AML-193 (cell line): ENCODE results near the gene SNORC.

Source experiments
- DNase-seq, 2 experiments: peaks; one replicate each; lab custom pipeline; 2025; lab: John Stamatoyannopoulos, UW

The SNORC gene

GRCh38 chr2:232882505-232883115 lies 12.5 kb downstream of the SNORC start:
- no peak for DNase-seq

GRCh38 chr2:232883116-232883721 lies 13.2 kb downstream of the SNORC start:
- DNase-seq = no peak

DNA sequence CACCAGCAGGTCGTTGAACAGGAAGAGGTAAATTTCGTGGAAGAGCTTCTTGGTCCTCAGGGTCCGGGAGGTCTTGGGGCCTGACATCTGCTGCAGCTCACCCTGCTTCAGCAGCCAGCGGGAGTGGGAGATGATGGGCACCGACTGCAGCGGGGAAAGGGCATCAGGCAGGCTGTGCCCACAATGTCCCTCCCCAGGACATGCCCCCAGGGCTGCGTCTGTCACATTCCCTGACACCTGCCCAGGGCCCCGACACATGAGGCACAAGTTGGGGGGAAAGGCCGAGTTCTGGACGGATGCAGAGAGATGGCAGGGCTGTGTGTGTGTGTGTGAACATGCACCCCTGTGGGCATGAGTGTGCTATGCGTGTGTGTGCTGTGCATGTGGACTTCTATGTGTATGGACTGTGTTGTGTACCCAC lies 13.9 kb downstream of the SNORC start:
- no peak for DNase-seq

GRCh38 chr2:232884549-232885263 lies 14.6 kb downstream of the SNORC start:
- no peak for DNase-seq

DNA sequence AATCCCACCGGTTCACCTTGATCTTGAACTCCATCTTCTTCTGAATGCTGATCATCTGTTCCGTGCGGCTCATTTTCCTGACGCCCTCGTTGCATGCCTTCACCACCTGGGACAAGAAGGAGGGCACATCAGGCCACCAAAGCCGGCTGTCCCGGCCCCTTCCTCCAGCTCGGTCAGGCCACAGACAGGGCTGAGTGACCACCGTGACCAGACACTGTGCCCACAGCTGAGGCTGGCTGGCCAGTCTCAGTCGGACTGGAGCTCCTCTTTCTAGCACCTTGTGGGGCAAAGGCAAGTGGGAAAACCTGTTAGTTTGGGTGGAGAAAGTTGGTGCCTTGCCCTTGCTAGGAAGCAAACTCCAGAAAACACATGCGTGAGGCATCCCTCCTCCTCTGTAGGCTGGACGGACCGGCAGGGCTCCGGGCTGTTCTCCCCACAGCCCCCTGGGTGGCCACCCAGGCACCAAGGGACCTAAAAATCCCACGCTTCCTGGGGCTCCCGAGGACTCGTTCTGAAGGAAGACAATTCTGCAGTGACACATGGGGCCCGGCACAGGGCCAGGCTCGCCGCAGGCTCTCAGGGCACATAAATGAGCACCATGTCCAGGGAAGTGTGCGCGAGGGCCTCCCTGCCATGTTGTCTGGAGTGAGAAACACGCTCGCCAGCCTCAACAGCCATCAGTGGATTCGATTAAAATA lies 15.3 kb downstream of the SNORC start:
- no peak for DNase-seq

DNA sequence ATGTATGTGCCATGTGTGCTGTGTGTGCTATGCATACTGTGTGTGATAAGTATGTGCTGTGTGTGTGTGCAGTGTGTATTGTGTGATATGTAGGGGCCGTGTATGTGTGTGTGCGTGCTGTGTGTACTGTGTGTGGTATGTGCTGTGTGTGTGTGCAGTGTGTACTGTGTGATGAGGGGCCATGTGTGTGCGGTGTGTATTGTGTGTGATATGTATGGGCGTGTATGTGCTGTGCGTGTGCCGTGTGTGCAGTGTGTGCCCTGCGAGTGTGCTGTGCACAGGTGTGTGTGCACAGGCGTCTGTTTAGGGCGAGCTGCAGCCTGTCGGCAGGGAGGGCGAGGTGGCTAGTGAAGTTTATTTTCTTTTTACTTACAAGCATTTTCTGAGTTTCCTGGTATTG lies 16.1 kb downstream of the SNORC start:
- no peak for DNase-seq

DNA sequence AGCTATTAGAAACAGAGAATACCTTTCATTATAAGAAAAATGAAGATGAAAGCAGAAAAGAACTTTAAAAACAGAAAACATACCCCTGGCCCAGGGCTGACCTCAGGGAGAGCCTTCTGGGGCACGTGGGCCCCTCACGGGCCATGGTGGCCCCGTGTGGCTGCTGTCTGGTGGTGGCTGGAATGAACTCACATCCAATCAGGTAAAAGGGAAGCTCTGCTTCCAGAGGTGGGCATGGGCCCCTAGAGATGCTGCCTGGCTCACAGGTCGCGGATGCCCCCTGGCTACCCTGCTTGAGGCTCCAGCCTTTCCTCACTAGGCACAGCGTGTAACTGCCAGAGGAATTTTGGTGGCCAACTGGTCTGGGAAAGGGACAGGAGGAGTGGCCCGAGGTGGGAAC lies 16.6 kb downstream of the SNORC start:
- DNase-seq = no peak

GRCh38 chr2:232887171-232887850 lies 17.2 kb downstream of the SNORC start:
- no peak for DNase-seq

DNA sequence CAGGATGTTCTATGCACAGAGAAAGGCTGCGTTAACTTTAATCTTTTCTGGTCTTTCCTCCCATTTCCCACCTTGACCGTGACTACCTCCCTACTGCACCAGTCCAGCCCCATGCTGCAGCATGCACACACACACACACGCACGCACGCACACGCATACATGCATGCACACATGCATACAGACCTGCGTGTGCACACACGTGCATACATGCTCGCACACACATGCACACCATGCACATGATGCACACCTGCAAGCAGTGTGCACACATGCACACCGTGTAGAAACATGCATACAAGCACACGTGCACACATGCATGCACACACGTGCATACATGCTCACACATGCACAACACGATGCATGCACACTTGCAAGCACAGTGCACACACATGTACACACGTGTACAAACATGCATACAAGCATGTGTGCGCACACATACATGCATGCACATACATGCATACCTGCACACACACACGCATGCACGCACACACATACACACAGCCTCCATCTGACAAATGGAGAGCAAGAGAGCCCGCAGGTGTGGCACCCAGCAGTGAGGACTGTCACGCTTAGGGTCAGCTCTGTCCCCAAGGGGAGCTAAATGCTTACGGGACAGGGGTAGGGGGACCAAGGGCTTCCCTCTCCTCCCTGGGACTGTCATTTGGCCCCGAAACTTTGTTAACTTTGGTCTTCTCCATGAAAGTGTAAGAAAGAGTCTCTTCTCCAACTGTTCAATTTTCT lies 18.2 kb downstream of the SNORC start:
- DNase-seq = no peak

DNA sequence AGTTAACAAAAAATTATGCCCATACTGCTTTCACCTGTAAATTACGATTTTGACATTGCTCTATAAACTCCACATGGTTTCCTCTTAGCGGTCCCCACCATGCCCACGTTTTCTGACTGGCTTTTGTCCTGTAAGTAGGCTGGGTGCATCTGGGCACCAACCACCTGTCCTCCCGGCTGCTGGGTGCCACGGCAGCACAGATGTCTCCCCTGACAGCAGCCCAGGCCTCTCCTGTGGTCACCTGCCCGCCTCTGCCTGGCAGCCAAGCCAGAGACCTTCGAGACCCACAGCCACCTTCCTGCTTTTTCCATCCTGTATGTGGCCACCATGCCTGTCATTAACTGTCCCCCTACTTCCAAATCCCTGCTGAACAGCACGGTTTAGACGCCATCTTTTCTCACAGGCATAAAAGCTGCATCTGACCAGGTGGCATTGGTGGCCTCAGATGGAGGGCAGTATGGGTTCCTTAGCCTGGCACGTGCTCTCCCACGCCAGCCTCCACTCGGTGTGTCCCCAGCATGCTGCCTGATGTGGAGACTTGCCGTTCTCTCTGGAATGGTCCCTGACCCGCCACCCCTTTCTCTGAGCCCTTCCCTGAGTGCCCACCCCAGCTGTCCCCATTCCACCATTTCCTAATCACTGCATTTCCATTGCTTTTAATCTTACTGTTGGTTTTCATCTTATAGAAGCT lies 18.9 kb downstream of the SNORC start:
- no peak for DNase-seq

DNA sequence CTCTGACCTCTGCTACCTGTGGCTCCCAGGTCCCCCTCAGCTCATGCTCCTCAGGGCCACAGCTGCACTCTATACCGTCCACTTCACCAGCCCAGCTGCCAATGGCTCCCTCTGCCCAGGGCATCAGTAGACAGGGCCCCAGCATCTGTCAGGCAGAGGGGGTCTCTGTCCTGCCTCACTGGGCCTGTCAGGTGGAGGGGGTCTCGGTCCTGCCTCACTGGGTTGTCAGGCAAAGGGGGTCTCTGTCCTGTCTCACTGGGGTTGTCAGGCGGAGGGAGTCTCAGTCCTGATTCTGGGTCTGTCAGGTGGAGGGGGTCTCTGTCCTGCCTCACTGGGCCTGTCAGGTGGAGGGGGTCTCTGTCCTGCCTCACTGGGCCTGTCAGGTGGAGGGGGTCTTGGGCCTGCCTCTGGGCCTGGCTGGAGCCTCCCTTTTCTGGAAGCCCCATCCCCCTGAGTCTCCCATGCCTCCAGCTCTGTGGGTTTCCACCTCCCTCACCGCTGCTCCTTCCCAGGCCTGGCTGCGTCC lies 19.9 kb downstream of the SNORC start:
- DNase-seq = no peak

- no peak for DNase-seq
Measured at GRCh38 chr2:232890536-232890895, 20.5 kb downstream of the SNORC start.

- no peak for DNase-seq
Measured at GRCh38 chr2:232890896-232891601, 21.0 kb downstream of the SNORC start.

DNA sequence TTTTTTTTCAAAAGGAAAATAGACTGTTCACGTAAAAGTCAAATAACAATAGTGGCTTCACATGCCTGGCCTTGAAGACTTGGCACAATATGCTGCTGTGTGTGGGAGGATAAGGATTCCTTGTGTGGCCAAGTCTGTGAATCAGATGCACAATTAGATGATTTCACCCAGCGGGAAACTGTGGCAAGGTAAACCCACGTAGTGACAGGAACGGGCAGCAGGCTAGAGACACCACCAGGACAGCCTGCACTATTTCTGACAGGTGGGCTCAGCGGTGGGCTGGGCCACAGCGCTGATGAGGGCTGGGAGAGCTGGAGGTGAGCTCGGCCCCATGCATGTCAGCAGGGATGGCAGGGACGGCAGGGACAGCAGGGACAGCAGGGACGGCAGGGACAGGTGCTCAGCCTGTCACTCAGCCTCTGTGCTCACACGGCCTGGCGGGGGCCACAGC lies 21.6 kb downstream of the SNORC start:
- DNase-seq = no peak

DNA sequence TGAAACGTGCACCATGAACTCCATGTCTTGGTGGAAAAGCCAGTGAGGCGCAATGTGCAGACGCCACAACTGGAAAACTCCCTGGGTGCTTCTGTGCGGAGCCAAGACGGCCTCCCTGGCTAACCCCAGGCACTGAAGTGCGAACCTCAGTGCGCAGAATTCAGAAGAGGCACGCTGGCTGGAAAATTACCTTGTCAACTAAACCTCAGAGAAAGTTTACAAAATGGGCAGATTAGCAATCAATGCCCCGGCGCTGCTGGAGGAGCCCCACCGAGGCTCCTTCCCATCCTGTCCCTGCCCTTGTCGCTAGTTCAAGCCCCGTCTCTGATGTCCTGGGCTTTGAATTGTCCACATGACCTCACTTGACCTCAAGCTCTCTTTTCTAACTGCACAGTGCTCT lies 22.2 kb downstream of the SNORC start:
- DNase-seq = no peak

- no peak for DNase-seq
Measured at GRCh38 chr2:232892843-232893242, 22.8 kb downstream of the SNORC start.

GRCh38 chr2:232893834-232894233 lies 23.8 kb downstream of the SNORC start:
- DNase-seq = no peak

DNA sequence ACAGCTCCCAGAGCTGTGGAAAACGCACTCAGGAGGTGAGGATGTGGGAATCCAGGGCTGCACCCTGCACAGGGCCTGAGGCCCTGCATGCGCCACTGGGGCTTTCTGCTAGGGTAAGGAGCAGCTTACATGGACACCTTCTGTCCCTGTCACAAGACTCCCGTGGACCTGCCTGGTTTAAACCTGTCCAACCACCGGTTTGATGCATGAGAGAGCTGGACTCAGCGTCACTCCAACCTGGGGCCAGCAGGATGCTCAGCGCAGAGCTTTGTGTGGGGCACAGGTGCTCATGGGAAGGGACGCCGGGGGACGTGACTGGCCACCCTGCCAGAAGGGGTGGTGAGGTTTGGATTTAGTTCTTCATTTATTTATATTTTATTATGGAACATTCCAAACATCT lies 24.2 kb downstream of the SNORC start:
- DNase-seq = no peak

DNA sequence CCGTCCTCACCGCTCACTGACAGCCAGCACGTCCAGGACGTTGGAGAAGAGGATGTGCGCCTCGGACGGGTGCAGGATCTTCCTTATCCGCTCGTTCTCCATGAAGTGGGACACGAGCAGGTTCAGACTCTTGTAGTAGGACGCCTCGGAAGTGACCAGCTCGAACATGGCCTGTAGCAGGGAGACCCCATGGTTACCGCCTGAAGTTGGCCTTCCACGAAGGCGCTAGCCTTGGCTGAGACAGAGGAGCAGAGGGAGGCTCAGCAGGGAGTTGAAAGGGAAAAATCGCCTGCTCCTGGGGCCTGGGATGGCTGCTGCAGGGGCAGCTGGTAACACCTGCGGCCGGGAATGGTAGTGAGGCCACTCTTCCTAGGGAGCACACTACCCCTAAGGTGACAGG lies 24.7 kb downstream of the SNORC start:
- no peak for DNase-seq

DNA sequence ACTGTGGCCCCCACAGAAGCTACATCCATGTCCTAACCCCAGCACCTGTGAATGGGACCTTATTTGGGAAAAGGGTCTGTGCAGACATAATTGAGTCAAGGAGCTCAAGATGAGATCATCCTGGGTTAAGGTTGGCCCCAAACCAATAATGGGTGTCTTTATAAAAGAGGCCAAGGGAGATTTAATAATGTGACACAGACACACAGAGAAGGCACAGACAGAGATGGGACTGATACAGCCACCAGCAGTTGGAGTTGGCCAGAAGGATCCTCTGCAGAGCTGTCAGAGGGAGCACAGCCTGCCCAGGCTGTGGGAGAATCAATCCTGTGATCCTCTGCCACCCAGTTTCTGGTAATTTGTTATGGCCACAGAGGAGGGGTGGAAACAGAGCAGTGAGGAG lies 26.0 kb downstream of the SNORC start:
- no peak for DNase-seq
